Heart left ventricle (tissue), 16 donors: ENCODE data around the gene FAM53B. TPM values are rescaled to one million over a fixed set of nuclear protein-coding genes. Genes with fewer than 3 reads are reported as not detected.

Experiments
- ATAC-seq, 4 donors: fragments of 200-7000 bp; cut with Tn5 transposase; one replicate each; pipeline ENCODE4 v1.9.1; 2020 to 2022; ENCODE audit warnings: moderate library complexity in 4 of 4, mild to moderate bottlenecking in 3 of 4, moderate number of reproducible peaks in 1 of 4
- DNase-seq, 5 donors: peaks; one replicate each; pipeline ENCODE4 v3.0.0-alpha.2; 2020
- H3K27ac ChIP-seq, 12 donors: fragments of 200-600 bp; sonication (generic) in 4 of 12; one replicate each; pipeline versions ENCODE4 v1.5.0 to v1.8.0; 2016 to 2022; ENCODE audit warnings: mild to moderate bottlenecking in 2 of 12
- H3K27me3 ChIP-seq, 9 donors: fragments of 200-600 bp; sonication (generic) in 2 of 9; one replicate each; pipeline versions ENCODE4 v1.5.1 to v1.8.0; 2016 to 2022; ENCODE audit warnings: mild to moderate bottlenecking in 3 of 9
- H3K36me3 ChIP-seq, 9 donors: fragments of 200-600 bp; sonication (generic) in 2 of 9; one replicate each; pipeline versions ENCODE4 v1.5.0 to v1.8.0; 2018 to 2022; ENCODE audit warnings: mild to moderate bottlenecking in 2 of 9
- H3K4me1 ChIP-seq, 12 donors: fragments of 200-600 bp; sonication (generic) in 4 of 12; one replicate each; pipeline versions ENCODE4 v1.5.0 to v1.8.0; 2016 to 2022; ENCODE audit warnings: mild to moderate bottlenecking in 3 of 12
- H3K4me3 ChIP-seq, 12 donors: fragments of 200-600 bp; sonication (generic) in 4 of 12; one replicate each; pipeline versions ENCODE4 v1.5.0 to v1.8.0; 2017 to 2022; ENCODE audit warnings: mild to moderate bottlenecking in 9 of 12, moderate library complexity in 4 of 12
- H3K9me3 ChIP-seq, 12 donors: fragments of 200-600 bp; sonication (generic) in 4 of 12; one replicate each; pipeline versions ENCODE4 v1.5.0 to v1.8.0; 2016 to 2022; ENCODE audit warnings: mild to moderate bottlenecking in 1 of 12
- POLR2A ChIP-seq, 2 donors: fragments of 450-650 bp; IDR thresholded peaks; one replicate each; pipeline ENCODE4 v1.6.1; 2017; ENCODE audit warnings: antibody characterized with exemption in 2 of 2, mild to moderate bottlenecking in 2 of 2, moderate library complexity in 2 of 2
- WGBS, 4 donors: extraction: QIAGEN DNeasy Blood & Tissue Kit in 2 of 4; methylation state at CpG; one replicate each; pipeline versions ENCODE4 v1.1.5 to v1.1.7; 2013 to 2018; 5-methylcytosine and 5-hydroxymethylcytosine counted together
- intact Hi-C, 10 donors: fragments of 100-400 bp; cut with DNase I; formaldehyde crosslinking; loops; one replicate each; pipeline versions ENCODE4 v1.11.1 to v1.14.2; 2022
- polyA plus RNA-seq, 2 donors: library from polyadenylated mRNA; stranded (reverse); fragments of 200-250 nt; gene quantifications; one replicate each; pipeline ENCODE4 v1.2.3, GENCODE V29; 2013
- total RNA-seq, 9 donors: library from RNA; depleted of rRNA in 2 of 9; stranded (reverse); fragments of >200 nt in 2 of 9; fragmentation: NEBNext Ultra II Directional in 3 of 9; extraction: Animal tissue kit (Norgen Biotek cat#: 25700) in 3 of 9; gene quantifications; one replicate each; pipeline versions ENCODE4 v1.1.0 to v1.2.4, GENCODE V29; 2016 to 2023
- TF ChIP-seq, protein P1 (sequence below), 12 donors: fragments of 200-600 bp; sonication (generic) in 4 of 12; IDR thresholded peaks; one replicate each; pipeline versions ENCODE4 v1.5.0 to v1.8.0; 2018 to 2022; ENCODE audit warnings: antibody characterized with exemption in 12 of 12, mild to moderate bottlenecking in 5 of 12
- donor health status: ischemic (EF 13 %, LVEDD 7.1; RV severe dilation, severe dysfunction).
- donor health status: healthy with polysubstance abuse.
- donor health status: DM: no; HTN: yes; CAD: no.
- donor health status: DM: no; HTN: no; CAD: no.
- donor health status: ischemic (EF 25% LVEDD 6.9; RV normal size, moderate dysfunction).
- donor health status: ischemic (EF 25% LVEDD 5.7; RV mildly dilated, moderate dysfunction).
- donor health status: healthy.
- donor health status: DM: yes; HTN: yes; CAD: no.
- donor health status: ischemic (EF 35%, LVEDD 5.7; RV mildly dilated, moderate dysfunction).
- donor health status: nonischemic (EF 11% LVEDD 7.7; RV severe dilation, severe dysfunction).
- donor health status: DM: yes; HTN: yes; CAD: no.
- donor health status: PGD.
- donor health status: ischemic (EF 29% LVEDD 5.4; RV normal size, mild dysfunction).
- donor health status: nonischemic (EF 23%, LVEDD 6.1; RV moderate dilation, normal function).

FAM53B gene
- total and polyA plus RNA-seq, 11 donors: 23.7 to 57.7 (median 35.5) TPM

- Histone ChIP-seq H3K4me3 (no peak overlapping the region), H3K27me3 (no peaks in the 10 kb centered on the region), H3K36me3 (peaks cover 0 to 25% (median 3%) of the 10 kb centered on the region in 9 donors), H3K9me3 (no peaks in the 10 kb centered on the region), H3K4me1 (peaks cover 0 to 60% (median 17%) of the 10 kb centered on the region in 12 donors), H3K27ac (no peak overlapping the region)
- intact Hi-C loops: loop anchor here in 2 of 10 donors (5.0 to 10.0 kb wide), 2 partner anchors 48 to 50 kb away; no protein-coding TSS in a partner anchor
- no peak for DNase-seq
- TF ChIP-seq, protein P1, sequence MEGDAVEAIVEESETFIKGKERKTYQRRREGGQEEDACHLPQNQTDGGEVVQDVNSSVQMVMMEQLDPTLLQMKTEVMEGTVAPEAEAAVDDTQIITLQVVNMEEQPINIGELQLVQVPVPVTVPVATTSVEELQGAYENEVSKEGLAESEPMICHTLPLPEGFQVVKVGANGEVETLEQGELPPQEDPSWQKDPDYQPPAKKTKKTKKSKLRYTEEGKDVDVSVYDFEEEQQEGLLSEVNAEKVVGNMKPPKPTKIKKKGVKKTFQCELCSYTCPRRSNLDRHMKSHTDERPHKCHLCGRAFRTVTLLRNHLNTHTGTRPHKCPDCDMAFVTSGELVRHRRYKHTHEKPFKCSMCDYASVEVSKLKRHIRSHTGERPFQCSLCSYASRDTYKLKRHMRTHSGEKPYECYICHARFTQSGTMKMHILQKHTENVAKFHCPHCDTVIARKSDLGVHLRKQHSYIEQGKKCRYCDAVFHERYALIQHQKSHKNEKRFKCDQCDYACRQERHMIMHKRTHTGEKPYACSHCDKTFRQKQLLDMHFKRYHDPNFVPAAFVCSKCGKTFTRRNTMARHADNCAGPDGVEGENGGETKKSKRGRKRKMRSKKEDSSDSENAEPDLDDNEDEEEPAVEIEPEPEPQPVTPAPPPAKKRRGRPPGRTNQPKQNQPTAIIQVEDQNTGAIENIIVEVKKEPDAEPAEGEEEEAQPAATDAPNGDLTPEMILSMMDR (IDR thresholded peaks at IDR 0.05): no peak
- TF ChIP-seq POLR2A (IDR thresholded peaks at IDR 0.05): no peak
- no peak for ATAC-seq
- WGBS, 4 donors: 93 to 97% (median 95%) methylated on average over 33 to 34 of the region's 34 CpGs
Measured at GRCh38 chr10:124615259-124615658, 128.9 kb downstream of the FAM53B start.

GRCh38 chr10:124614003-124614659 lies 130.0 kb downstream of the FAM53B start:
- H3K9me3 ChIP-seq: no peaks in the 10 kb centered on the region
- peaks cover 0 to 25% (median 3%) of the 10 kb centered on the region in 9 donors for H3K36me3 ChIP-seq
- DNase-seq (no peak), ATAC-seq (no peak)
- 80 to 86% (median 84%) methylated on average over 11 of the region's 11 CpGs for WGBS, 4 donors
- intact Hi-C loops: loop anchor here in 1 of 10 donors (10.0 kb wide), 1 partner anchor 49 kb away; no protein-coding TSS in a partner anchor
- H3K4me1 ChIP-seq: peaks cover 0 to 49% (median 17%) of the 10 kb centered on the region in 12 donors
- no peak overlapping the region for H3K4me3 ChIP-seq
- TF ChIP-seq, protein P1 (IDR thresholded peaks at IDR 0.05): no peak
- TF ChIP-seq POLR2A (IDR thresholded peaks at IDR 0.05): no peak
- H3K27me3 ChIP-seq: no peaks in the 10 kb centered on the region
- H3K27ac ChIP-seq: peak overlapping the region in 1 of 12 donors; percentile 54

DNA sequence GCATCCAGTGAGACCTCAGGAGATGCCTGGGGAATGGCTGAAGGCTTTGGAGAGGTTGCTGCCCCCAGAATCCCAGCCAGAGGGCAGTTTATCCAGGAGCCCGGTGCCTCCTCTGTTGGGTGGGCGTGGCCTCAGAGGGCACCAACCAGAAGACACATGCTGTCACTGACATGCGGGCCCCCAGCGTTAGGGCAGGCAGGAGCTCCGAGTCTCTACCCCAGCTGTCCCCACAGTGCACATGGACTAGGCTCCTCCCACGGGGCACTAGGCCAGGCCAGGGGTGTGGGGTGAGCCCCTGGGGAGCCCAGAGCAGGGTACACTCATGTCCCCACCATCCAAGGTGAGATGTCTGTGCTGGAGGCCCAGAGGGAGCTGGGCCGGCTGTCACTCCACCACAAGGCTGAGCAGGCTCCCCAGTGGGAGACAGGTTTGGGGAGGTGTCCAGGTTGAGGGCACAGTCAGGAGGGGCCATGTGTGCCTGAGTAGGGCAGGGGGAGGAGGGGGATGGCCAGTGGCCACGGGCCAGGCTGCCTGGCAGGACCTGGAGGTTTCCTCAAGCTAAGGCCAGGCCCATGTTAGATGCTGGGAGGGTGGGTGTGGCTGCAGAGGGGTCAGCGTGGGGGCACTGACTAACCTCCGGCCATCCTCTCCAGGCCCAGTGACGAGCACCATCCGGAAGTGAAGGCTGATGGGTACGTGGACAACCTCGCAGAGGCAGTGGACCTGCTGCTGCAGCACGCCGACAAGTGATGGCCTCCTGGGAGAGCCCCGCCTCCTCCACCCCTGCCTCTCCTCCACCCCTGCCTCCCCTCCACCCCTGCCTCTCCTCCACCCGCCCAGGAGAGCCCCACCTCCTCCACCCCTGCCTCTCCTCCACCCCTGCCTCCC lies 131.3 kb downstream of the FAM53B start:
- Histone ChIP-seq H3K4me3 (no peak overlapping the region), H3K27ac (peak overlapping the region in 6 of 12 donors; percentile 14 to 69 (median 44)), H3K4me1 (peaks cover 0 to 36% (median 12%) of the 10 kb centered on the region in 12 donors), H3K27me3 (no peaks in the 10 kb centered on the region), H3K9me3 (no peaks in the 10 kb centered on the region), H3K36me3 (peaks cover 0 to 15% (median 0%) of the 10 kb centered on the region in 9 donors)
- intact Hi-C loops: loop anchor here in 1 of 10 donors (10.0 kb wide), 1 partner anchor 48 kb away; no protein-coding TSS in a partner anchor
- peak in 1 of 5 donors; percentile 55 for DNase-seq
- ATAC-seq: peak in 3 of 4 donors; percentile 52 to 62 (median 54)
- WGBS, 4 donors: 45 to 54% (median 51%) methylated on average over 10 to 18 of the region's 18 CpGs
- TF ChIP-seq, protein P1 (IDR thresholded peaks at IDR 0.05): no peak
- TF ChIP-seq POLR2A (IDR thresholded peaks at IDR 0.05): no peak
